Measurements from ENCODE around the gene ADAM12. TPM values are rescaled to one million over a fixed set of nuclear protein-coding genes. Genes with fewer than 3 reads are reported as not detected.
"Not testable (repeated sequence)": the region's sequence is repeated elsewhere in the genome, so short reads cannot be mapped to it uniquely, and the experiment has no call there.

The ADAM12 gene
- total RNA-seq, 1 donor from 2014 or later: 5.8 TPM

DNA sequence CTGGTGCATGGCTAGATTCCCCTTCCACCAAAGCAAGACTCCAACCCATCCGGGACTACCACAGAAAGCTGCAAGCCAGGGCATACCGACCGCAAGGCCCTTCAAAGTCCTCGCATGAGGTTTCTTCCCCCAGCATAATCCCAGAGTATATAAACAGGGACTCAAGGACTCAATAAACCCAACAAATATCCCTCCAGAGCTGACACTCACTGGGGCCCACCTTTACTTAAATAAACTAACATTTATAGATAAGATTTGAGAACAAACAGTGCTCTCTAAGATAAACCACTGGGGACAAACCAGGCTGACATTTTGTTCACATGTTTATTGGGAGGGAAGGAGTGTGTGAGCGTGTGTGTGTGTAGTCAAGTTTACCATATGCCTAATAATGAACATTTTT, 138.2 kb downstream of the ADAM12 start:
- intact Hi-C loops (cut with DNase I): no loop called here
- DNase-seq (ENCODE audit: low spot score) (no peak), ATAC-seq (no peak)

DNA sequence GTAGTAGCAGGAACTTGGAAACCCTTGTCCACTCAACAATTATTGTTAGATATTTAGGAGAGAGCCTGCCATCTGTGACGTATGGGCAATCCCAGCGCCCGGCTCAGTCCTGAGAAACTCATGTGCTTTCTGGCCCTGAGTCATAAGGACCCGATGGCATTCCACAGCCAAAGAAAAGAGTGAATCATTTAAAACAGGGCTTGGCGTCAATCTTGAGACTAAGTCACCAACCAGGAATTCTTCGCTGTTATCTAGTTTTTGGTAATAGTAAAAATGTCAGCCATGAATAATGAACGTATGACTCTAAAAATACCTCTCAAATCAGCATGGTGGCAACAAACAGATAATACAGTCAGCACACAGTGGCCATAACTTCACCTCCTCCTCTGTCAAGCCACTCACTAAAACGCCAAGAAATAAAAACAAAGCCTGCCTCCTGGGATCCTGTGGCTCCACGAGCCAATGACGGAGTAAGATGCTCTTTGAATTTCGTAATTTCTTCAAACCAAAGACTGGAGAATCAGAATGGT, 140.8 kb downstream of the ADAM12 start:
- no peak for DNase-seq (ENCODE audit: low spot score)
- peak; percentile 47 for ATAC-seq
- intact Hi-C loops (cut with DNase I): no loop called here

DNA sequence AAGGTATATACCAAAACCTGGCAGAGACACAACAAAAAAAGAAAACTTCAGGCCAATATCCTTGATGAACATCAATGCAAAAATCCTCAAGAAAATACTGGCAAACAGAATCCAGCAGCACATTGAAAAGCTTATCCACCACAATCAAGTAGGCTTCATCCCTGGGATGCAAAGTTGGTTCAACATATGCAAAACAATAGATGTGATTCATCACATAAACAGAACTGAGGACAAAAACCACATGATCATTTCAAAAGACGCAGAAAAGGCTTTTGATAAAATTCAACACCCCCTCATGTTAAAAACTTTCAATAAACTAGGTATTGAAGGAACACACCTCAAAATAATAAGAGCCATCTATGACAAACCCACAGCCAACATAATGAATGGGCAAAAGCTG, 141.9 kb downstream of the ADAM12 start:
- ATAC-seq; intact Hi-C loops (cut with DNase I); DNase-seq (ENCODE audit: low spot score): not testable (repeated sequence)

DNA sequence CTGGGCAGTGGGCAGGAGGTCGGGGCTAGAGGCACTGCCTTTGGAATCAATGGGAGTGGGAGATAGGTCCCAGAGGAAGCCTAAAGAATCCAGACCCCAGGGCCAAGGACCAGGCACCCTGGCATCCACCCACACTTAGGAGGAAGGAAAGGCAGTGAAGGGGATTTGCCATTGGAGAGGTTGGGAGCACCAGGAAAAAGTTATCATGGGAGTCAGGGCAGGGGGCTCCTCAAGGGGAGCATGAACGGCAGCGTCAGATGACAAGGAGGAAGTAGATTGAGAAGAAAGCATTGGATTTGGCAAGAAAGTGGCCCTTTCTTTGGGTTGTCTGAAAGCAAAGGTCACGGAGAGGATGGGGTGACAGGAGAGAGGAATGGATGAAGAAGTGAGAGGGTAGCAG, 142.8 kb downstream of the ADAM12 start:
- ATAC-seq (no peak), DNase-seq (ENCODE audit: low spot score) (no peak)
- intact Hi-C loops (cut with DNase I): no loop called here

DNA sequence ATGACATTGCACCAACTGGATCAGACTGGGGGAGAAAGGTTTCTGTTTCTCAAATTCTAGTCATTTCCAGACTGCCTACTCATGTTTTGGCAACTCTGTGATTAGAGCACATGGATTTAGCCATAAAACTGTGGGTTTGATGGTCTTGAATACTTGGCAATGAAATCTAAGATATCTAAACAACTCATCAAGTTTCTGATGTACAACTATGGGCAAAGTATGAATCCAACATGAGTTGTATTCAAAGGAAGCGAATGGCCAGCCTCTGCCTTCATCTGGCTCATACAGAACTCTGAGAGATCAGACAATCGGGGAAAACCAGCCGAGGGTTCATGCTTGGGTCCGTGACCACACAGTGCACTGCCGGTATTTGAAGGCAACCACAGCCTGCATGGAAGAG, 144.3 kb downstream of the ADAM12 start:
- DNase-seq (ENCODE audit: low spot score) (no peak), ATAC-seq (no peak)
- intact Hi-C loops (cut with DNase I): no loop called here

DNA sequence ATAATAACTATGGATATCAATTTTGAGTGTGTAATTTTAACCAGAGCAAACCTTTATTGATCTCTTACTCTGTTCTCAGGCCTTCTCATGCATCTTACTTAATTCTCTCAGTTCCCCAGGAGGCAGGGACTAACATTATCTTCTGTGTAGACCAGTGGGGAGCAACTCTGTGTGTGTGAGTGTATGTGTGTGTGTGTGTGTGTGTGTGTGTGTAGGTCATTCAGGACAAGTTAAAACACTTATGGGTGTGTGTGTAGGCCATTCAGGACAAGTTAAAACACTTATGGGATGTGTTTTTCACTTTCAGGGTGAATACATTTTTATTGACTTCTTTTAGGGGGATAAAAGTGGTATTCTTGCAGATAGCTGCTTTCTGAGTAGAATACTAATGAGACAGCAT, 145.0 kb downstream of the ADAM12 start:
- intact Hi-C loops (cut with DNase I): no loop called here
- DNase-seq (ENCODE audit: low spot score): no peak
- ATAC-seq: no peak

DNA sequence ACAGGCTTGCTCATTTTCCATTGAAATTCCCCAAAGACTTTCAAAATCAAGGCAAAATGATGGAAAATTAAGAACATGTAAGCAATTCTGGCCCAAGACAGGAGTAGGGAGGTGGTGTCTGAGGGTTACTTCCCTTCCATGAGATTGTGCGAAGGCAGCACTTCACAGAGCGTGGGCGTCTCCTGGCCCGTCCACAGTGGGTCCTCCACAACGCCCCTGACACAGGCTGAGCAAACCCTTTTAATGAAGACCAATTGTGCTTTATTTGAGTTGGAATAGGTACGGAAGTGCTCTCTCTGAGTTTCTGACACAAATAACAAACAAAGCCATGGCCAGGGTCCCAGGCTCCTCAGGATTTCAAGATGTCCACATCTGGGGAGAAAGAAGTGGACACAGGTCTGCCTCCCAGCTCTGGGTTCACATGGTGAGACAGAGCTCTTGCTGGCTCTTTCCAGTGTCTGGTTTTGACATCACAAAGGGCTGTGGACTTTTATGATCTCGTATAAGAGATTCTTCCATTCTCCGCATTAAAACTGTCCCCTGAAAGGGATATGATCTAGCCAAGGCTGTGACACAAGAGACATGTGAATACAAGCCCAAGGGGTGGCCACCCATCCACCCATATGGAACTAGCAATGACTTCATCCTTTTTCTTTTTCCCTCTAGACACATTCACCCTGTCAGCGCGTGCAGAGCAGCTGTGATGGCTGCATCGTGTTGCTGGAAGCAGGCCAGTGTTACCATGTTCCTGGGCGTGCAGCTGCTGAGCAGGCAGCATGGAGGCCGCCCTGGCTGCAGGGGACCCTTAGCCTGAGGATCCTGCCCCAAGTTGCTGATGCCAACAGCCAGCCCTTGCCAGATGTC, 145.6 kb downstream of the ADAM12 start:
- intact Hi-C loops (cut with DNase I): no loop called here
- DNase-seq (ENCODE audit: low spot score): no peak
- peak; percentile 55 for ATAC-seq

DNA sequence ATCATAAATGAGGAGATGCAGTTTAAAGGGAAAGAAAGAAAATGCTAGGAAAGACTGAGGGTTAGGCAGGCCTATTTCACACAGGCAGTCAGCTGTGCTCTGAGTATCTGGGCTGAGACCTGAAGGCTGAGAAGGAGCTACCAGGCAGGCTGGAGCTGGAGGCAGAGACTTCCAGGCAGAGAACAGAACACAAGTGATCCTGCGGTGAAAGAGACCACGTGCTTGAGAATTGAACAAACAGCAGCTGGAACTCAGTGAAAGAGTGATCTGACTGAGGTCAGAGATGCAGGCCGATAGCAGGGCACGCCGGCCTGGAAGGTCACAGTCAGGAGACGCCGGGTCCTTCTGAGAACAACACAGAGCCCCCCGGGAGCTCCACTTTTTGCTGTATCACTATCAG, 147.8 kb downstream of the ADAM12 start:
- intact Hi-C loops (cut with DNase I): no loop called here

DNA sequence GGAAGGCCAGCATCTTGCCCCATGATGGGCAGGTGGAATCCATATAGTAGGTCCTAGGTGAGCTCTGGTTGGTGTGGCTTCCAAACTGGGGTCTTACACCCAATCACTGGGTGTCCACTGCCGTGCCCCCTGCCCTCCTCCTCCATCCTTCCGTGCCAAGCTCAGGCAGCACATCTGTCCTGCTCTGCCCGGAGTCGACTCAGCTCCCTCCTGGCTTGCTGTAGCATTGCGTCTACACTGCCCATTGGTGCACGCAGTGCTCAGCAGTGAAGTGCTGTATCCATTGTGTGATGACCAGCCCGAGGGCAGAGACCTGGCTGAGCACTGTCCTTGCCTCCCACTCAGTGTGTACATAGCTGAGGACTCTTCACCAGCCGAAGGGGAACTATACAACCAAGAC, 148.4 kb downstream of the ADAM12 start:
- intact Hi-C loops (cut with DNase I): no loop called here
- ATAC-seq (no peak), DNase-seq (ENCODE audit: low spot score) (no peak)

More for the DNA sequence above, 147.8 kb downstream of the ADAM12 start:
- peak; percentile 86 for ATAC-seq
- DNase-seq (ENCODE audit: low spot score): no peak

DNA sequence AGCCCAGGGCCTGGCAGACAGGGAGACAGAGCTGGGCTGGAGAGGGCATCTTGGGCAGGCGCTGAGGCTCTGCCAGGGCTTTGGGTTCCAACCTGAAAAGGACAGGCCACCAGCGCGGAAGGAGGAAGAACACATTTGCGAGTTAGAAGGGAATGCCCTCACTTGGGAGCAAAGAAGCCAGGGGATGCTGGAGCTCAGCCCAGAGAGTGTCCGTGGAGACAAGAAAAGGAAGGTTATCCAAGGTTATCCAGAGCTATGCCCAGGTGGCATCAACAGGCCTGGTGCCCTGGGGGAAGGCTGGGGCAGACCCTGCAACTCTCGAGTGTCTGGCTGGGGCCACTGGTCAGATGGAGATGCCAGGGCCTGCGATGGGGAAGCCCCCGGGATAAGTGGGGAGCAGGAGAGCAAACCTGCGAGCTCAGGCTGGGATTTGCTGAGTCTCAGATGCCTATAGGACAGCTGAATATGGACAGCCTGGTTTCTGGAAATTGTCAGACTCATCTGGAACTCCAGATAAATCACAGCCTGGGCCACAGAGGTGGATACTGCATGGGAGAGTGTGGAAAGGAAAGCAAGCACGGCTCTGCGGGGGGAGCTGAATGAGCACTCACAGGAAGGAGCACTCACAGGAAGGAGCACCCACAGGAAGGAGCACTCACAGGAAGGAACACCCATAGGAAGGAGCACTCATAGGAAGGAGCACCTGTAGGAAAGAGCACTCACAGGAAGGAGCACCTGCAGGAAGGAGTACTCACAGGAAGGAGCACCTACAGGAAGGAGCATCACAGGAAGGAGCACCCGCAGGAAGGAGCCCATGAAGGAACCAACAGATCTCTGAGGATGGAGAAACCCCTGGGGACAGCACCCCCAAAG, 152.1 kb downstream of the ADAM12 start:
- ATAC-seq (peak; percentile 31), DNase-seq (ENCODE audit: low spot score) (no peak)
- intact Hi-C loops (cut with DNase I): no loop called here

DNA sequence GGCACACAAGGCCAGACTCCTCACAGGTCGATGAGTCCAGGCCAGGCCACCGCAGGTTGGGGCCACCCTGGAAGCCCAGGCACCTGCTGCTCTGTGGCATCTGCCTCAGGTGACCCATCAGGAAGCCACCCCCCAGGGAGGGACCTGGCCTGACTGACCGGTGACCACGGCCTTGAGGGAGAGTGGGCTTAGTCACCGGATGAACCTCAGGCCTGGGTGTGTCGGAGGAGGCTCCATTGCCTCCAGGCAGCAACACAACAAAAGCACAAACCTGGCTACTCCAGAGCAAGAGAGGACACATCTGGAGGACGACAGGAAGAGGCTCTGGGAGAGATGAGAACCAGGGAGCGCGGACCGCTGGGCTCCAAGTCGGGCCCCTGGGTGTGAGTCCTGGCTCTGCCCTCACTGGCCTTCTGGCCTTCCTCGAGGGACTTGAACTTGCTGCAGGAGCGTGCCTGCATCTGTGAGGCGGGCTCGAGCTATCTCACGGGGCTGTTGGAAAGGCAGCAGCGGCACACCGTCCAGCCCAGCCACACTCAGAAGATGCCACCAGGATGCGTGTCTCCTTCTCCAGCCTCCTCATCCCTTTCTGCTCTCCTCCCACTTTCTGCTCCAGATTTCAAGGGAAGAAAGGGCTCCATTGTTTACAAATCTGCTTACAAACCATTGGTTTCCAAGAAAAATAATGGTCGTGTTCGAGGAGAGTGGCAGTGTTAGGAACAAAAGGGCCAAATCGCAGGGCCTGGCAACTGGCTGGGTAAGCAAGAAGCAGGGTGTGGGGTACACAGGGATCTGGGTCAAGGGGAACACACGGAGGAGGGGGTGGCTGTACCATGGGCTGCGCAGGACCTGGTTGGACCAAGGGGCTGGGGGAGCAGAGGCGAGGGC, 152.9 kb downstream of the ADAM12 start:
- no peak for DNase-seq (ENCODE audit: low spot score)
- ATAC-seq: peak; percentile 79
- intact Hi-C loops (cut with DNase I): no loop called here

DNA sequence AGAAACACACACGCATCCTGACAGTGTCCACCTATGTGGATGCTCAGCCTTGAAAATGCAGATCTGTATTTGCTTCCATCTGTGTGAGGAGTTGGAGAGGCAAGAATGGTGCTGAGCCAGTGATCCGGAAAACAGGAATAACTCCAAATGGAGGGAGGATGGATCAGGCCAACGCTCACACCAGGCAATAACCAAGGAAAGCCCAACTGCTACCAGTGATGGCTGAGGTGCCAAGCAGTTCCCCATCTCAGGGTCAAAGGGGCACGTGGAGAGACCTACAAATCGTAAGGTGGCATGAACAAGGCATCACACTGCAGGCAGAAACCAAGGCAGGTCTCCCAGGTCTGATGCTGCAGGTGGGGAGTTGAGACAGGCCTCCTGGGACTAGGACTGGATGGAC, 153.6 kb downstream of the ADAM12 start:
- ATAC-seq (no peak), DNase-seq (ENCODE audit: low spot score) (no peak)
- intact Hi-C loops (cut with DNase I): no loop called here

DNA sequence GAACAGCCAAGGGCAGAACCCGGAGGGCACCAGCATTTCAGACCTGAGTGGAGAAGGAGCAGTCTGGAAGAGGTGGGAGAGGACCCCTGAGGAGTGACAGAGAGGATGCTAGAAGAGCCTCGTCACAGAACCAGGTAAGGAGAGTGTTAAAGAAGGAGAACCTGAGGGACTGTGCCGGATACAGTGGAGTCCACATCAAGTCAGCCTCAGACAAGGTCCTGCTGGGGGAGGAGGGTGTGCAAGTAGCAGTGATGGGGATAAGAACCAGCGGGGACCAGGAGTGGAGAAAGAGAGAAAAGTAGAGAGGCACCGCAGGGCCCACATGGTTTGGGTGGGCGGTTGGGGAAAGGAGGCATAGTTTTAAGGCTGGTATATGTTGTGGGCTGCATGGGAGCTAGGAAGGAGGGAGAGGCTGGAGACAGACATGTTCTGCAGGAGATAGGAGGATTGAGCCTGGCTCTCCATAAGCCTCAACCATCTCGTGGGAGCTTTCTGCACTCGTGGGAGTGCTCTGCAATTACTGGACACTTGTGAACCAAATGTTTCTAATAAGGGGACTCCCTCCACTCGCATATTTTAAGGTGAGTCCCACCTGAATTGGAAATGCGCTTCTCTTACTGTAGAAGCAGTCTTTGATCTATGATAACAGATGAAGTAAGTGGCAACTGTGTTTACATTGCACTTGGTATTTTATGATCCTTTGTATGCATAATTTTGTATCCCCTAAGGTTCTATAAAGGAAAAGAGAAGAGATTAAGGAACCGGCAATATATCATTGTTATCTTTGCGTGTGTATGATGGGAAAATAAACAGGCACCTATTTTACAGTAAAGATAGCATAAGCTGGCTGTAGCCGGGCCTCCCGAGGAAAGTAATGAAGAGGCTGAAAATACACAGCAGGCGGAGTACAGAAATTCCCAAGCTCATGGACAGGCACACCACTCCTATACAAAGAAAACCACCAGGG, 154.8 kb downstream of the ADAM12 start:
- intact Hi-C loops (cut with DNase I): no loop called here
- DNase-seq (ENCODE audit: low spot score) (no peak), ATAC-seq (no peak)

DNA sequence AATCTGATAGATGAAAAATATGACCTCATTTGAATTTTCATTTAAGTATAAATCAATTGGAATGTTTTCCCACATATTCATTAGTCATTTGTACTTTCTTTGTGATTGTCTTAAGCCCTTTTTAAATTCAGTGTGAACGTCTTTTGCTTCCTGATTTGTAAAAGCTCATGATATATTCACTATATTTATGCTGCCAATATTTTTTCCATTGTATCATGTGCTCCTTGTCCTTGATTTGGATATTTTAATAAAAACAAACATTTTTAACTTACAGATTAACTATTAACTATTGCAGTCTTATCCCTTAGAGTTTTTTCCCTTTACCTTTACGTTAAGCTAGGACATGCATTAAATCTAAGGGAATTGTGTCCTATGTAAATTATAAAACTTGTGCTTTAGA, 157.7 kb downstream of the ADAM12 start:
- DNase-seq (ENCODE audit: low spot score): no peak
- no peak for ATAC-seq
- intact Hi-C loops (cut with DNase I): no loop called here

DNA sequence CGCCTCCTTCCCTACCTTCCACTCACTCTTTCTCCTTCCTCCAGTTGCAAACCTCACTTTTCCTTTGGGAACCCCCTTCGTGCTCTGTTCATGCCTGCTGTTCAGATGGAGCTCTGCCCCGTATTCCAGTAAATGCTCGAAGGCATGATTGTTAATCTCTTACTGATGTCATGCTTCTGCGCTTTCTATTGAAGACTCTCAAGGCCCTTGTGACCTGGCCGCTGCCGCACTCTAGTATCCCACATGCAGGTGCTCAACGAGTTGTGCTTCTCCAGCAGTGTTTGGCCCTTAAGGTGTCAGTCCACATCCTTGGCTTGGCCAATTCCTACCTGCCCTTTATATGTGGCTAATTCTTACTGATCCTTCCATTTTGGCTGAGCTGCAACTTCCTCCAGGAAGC, 158.6 kb downstream of the ADAM12 start:
- intact Hi-C loops (cut with DNase I): no loop called here
- DNase-seq (ENCODE audit: low spot score): no peak
- ATAC-seq: no peak

DNA sequence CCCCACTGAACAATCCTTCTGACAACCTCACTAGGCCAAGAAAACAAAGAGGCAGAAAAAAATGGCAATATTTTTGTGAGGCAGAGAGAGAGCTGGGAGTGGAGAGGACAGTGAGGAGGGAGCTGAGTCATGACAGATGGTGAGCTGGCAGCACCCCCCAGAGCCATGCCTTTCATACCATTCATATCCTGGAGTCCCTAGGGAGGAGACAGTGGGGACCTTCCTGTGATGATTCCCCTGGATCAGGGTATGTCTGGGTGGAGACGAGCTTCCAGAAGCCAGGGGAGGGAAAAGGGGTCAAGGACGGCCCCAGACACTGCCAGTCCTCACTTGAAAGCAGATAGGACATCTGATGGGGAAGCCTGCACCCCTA, 160.5 kb downstream of the ADAM12 start:
- ATAC-seq (no peak), DNase-seq (ENCODE audit: low spot score) (no peak)
- intact Hi-C loops (cut with DNase I): no loop called here

DNA sequence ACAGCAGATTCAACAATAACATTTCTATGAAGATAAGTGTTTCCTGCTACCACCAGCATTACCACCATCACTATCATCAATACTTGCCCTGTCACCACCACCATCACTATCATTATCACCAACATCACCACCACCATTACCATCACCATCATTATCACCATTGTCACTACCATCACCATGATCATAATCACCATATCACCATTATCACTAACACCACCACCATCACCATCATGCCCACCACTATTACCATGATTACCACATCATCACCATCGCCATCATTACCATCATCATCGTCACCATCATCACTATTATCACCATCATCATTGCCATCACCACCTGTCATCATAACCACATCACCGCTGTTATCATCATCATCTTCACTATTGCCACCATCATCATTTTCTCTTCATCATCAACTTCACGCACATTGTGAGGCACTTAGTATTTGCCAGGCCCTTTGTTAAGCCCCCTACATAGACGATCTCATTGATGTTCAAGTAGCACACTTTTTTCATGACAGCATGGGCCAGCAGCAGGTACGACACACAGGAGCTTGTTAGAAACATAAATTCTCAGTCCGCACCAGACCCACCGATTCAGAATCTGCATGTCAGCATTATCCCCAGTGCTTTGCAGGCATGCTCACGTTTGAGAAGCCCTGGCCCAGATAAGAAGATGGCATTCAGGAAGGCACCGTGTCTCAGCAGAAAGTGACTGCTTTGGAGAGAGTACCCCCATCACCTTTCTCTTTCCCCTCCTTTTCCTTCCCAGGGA, 161.1 kb downstream of the ADAM12 start:
- ATAC-seq: no peak
- intact Hi-C loops (cut with DNase I): no loop called here
- no peak for DNase-seq (ENCODE audit: low spot score)

Measured in sciatic nerve (tissue), 2 donors.